Colonic mucosa (tissue), 4 donors: ENCODE measurements around the gene RPH3AL. TPM values are rescaled to one million over a fixed set of nuclear protein-coding genes. Genes with fewer than 3 reads are reported as not detected.

Experiments used
- DNase-seq: peaks from one replicate; pipeline ENCODE4 v3.0.0-alpha.2; 2020
- H3K27ac ChIP-seq: fragments of 200-600 bp; one replicate; pipeline ENCODE4 v1.8.0; 2021
- H3K27me3 ChIP-seq: fragments of 200-600 bp; one replicate; pipeline ENCODE4 v1.8.0; 2021
- H3K36me3 ChIP-seq: fragments of 200-600 bp; one replicate; pipeline ENCODE4 v1.8.0; 2021
- H3K4me1 ChIP-seq: fragments of 200-600 bp; one replicate; pipeline ENCODE4 v1.8.0; 2021; ENCODE audit warnings: mild to moderate bottlenecking
- H3K4me3 ChIP-seq: fragments of 200-600 bp; one replicate; pipeline ENCODE4 v1.8.0; 2021
- H3K9ac ChIP-seq, 2 donors: one replicate each; pipeline ENCODE4 v1.7.0; 2013; ENCODE audit warnings: control low read depth in 2 of 2, low read depth in 2 of 2, low read length in 2 of 2
- H3K9me3 ChIP-seq: fragments of 200-600 bp; one replicate; pipeline ENCODE4 v1.8.0; 2021
- CTCF ChIP-seq: fragments of 200-600 bp; IDR thresholded peaks from one replicate; pipeline ENCODE4 v1.8.0; 2022; ENCODE audit warnings: antibody characterized with exemption, mild to moderate bottlenecking
- intact Hi-C: fragments of 100-400 bp; cut with DNase I; formaldehyde crosslinking; loops from one replicate; pipeline ENCODE4 v1.14.1; 2022
- total RNA-seq, 2 donors: library from RNA; stranded (reverse); fragmentation: NEBNext Ultra II Directional in 1 of 2; extraction: Animal tissue kit (Norgen Biotek cat#: 25700) in 1 of 2; gene quantifications; one replicate each; pipeline ENCODE4 v1.2.1, GENCODE V29; 2021
- donor health status: healthy.
- donor health status: DM: no; HTN: no; CAD: no.
- donor health status: DM: no; HTN: no; CAD: no.

RPH3AL gene
- total RNA-seq, 2 donors from 2014 or later, result 14.9 to 34.2 TPM

- Histone ChIP-seq H3K27me3 (no peaks in the 10 kb centered on the region), H3K36me3 (no peaks in the 10 kb centered on the region), H3K9ac (no peak overlapping the region), H3K4me3 (no peak overlapping the region), H3K27ac (no peak overlapping the region), H3K9me3 (no peaks in the 10 kb centered on the region), H3K4me1 (no peaks in the 10 kb centered on the region)
- intact Hi-C loops, result no loop called here
- no peak for DNase-seq
- TF ChIP-seq CTCF, result no peak
These were observed 48.1 kb downstream of the RPH3AL start for GRCh38 chr17:304461-304860.

DNA sequence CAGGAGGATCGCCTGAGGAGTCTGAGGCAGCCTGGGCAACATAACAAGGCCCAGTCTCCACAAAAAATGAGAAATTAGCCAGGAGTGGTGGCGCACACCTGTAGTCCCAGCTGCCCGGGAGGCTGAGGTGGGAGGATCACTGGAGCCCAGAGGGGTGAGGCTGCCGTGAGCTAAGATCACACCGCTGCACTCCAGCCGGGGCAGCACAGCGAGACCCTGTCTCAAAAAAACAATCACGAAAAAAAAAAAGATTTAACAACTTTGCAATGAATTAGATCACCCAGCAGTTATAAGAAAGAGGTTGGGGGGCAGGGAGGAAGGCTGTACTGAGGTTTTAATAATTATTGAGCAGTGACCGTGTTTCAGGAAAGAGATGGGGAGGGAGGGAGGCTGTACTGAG lies 49.4 kb downstream of the RPH3AL start:
- Histone ChIP-seq H3K36me3 (no peaks in the 10 kb centered on the region), H3K4me3 (no peak overlapping the region), H3K9me3 (no peaks in the 10 kb centered on the region), H3K4me1 (no peaks in the 10 kb centered on the region), H3K27ac (peak overlapping the region; percentile 74), H3K27me3 (no peaks in the 10 kb centered on the region), H3K9ac (no peak overlapping the region)
- intact Hi-C loops, result no loop called here
- no peak for TF ChIP-seq CTCF
- DNase-seq, result no peak

- H3K9me3 ChIP-seq, result no peaks in the 10 kb centered on the region
- no peak overlapping the region for H3K4me3 ChIP-seq
- TF ChIP-seq CTCF, result no peak
- peak; percentile 89 for DNase-seq
- intact Hi-C loops, result no loop called here
- H3K4me1 ChIP-seq, result no peaks in the 10 kb centered on the region
- peak overlapping the region; percentile 58 to 64 for H3K9ac ChIP-seq
- H3K36me3 ChIP-seq, result no peaks in the 10 kb centered on the region
- H3K27ac ChIP-seq, result peak overlapping the region; percentile 74
- no peaks in the 10 kb centered on the region for H3K27me3 ChIP-seq
These were observed 50.3 kb downstream of the RPH3AL start for GRCh38 chr17:302300-302698.

GRCh38 chr17:301681-302299 lies 50.8 kb downstream of the RPH3AL start:
- Histone ChIP-seq H3K27me3 (no peaks in the 10 kb centered on the region), H3K27ac (peak overlapping the region; percentile 74), H3K4me1 (no peaks in the 10 kb centered on the region), H3K36me3 (no peaks in the 10 kb centered on the region), H3K4me3 (no peak overlapping the region), H3K9me3 (no peaks in the 10 kb centered on the region), H3K9ac (peak overlapping the region; percentile 58 to 64)
- intact Hi-C loops, result no loop called here
- TF ChIP-seq CTCF, result no peak
- DNase-seq, result peak; percentile 51

GRCh38 chr17:300881-301280 lies 51.7 kb downstream of the RPH3AL start:
- no peaks in the 10 kb centered on the region for H3K4me1 ChIP-seq
- intact Hi-C loops, result no loop called here
- TF ChIP-seq CTCF, result no peak
- H3K36me3 ChIP-seq, result no peaks in the 10 kb centered on the region
- no peaks in the 10 kb centered on the region for H3K9me3 ChIP-seq
- no peak overlapping the region for H3K9ac ChIP-seq
- H3K27me3 ChIP-seq, result no peaks in the 10 kb centered on the region
- H3K27ac ChIP-seq, result no peak overlapping the region
- DNase-seq, result no peak
- no peak overlapping the region for H3K4me3 ChIP-seq
